GM18499 (cell line): ENCODE results near the gene SELENOM.
"Not testable (repeated sequence)": the region's sequence is repeated elsewhere in the genome, so short reads cannot be mapped to it uniquely, and the experiment has no call there.

Source experiments
- ATAC-seq: cut with Tn5 transposase; IDR thresholded peaks from one replicate; pipeline ENCODE4 v1.9.1; 2021; ENCODE audit warnings: moderate number of reproducible peaks; ENCODE audit not compliant: insufficient read depth, unreplicated experiment

SELENOM gene

GRCh38 chr22:31080848-31081649 is 26.3 kb downstream of the SELENOM start, which contains the start of gene SMTN:
SMTN (plus strand) TSS chr22:31081318; CDS start chr22:31083259, 1,941 bp downstream.
- ATAC-seq, result no peak

DNA sequence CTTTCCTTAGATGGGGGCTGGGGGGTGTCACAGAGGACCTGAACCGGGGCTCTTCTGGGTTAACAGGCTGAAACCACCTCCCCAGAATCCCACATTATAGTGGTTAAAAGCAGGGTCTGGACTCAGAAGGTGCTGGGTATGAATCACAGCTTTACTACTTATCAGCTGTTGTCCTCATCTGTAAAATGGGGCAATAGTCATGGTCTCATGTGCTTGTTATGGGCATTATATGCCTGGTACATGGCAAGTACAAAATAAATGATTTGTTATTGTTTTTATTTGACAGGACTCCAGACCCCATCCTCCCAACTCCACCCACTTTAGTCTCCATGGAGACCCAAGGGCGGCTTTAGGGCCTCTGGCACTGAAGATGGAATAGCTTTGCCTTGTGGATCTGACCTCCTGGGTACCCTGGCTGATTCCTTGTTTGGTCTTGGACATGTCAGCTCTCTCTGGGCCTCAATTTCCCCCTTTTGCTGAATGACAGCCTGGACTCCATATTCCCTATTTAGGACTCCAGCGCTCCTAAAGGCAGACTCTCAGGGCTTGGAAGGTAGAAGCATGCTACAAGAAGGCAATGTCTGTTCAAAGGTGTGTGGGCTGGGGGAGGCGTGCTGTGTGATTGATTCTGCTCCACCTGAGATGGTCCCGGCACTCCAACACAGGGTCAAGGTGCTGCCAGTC is 27.1 kb downstream of the SELENOM start:
- no peak for ATAC-seq

GRCh38 chr22:31079095-31079642 is 28.2 kb downstream of the SELENOM start:
- ATAC-seq, result no peak

DNA sequence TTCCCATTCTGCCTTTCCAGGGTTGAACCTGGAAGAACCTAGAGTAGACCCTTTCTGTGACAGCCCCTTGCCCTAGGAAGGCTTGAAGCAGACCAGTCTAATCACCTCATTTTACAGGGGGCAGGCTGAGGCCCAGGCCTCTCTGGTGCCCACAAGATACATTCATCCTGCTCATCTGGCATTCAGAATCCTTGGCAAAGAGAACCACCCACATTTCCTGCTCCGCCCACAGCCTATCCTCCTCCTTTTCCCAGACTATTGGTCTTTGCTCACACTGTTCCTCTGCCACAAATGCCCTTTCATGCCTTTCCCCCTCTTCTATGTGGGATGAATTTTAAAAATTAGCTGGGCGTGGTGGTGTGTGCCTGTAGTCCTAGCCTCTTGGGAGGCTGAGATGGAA is 29.0 kb downstream of the SELENOM start:
- ATAC-seq, result not testable (repeated sequence)

DNA sequence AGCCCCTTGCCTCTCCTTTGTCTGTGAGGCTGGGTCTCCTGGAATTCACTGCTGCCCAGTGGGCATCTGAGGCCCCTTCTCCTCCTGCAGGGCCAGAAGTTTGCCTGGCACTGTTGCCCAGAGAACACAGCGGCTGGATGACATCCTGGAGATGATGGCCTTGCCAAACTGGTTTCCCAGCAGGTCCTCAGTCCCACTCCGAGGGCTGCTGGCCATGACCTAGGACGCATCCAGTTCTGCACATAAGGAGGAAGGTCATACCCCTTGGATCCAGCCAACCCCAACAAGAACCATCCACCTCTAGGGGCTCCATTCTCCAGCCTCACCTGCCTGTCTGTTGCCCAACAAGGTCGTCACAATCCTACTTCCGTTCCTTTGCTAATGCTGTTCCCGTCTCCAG is 29.7 kb downstream of the SELENOM start:
- no peak for ATAC-seq

DNA sequence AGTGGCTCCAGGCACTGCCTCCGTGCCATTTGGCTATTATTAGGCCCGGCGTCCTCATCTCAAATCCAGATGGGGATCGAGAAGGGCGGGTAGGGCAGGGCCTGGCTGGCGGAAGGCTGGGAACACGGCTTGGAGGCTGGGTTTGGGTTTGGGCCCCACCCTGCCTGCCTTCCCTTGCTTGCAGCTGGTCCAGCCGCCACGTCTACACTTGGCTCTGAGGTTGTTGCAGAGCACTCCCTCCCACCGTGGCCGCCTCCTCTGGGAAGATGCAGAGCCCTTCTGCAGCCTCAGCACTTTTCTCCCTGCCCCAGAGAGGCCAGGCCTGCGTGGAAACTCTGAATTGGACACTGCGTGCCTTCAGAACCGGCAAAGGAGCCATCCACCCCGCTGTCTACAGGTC is 31.4 kb downstream of the SELENOM start:
- no peak for ATAC-seq

DNA sequence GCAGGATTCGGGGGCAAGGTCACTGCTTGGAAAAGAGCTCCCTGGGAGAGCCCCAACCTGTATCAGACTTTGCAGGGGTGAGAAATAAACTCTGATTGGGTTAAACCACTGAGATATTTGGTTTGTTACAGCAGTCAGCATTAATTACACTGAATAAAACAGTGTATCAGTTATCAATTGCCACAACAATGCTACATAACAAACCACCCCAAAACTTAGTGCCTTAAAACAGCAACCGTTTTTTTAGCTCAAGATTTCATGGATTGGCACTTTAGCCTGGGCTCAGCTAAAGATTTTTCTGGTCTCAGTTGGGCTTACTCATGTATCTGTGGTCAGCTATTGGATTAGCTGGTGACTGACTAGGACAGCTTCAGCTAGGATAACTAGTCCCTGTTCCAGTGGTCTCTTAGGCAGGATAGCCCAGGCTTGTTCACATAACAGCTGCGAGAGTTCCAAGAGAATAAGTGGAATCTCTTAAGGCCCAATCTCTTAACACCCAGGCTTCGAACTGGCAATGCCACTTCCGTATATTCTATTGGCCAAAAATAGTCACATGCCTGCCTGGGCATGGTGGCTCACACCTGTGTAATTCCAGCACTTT is 33.7 kb downstream of the SELENOM start:
- not testable (repeated sequence) for ATAC-seq

GRCh38 chr22:31073125-31073524 is 34.2 kb downstream of the SELENOM start:
- ATAC-seq, result not testable (repeated sequence)

GRCh38 chr22:31069691-31070314 is 37.6 kb downstream of the SELENOM start:
- not testable (repeated sequence) for ATAC-seq

DNA sequence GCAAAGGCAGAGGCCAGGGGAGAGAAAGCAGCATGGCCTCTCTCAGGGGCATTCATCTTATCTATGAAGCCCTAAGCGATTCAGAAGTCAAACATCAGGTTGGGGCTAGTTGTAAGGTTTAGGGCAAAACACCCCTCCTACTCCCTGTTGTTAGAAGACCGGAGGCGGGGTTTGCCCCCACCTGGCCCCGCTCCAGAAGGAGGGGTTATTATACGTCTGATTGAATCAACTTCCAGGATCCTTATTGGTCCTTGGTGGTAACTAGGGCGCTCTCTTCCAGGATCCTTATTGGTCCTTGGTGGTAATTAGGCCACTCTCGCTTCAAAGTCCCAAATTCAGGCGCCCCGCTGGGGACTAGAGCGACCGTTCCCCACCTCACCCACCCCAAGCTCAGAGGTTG is 38.4 kb downstream of the SELENOM start:
- ATAC-seq, result no peak

GRCh38 chr22:31064369-31064768 is 43.0 kb downstream of the SELENOM start:
- ATAC-seq, result no peak

DNA sequence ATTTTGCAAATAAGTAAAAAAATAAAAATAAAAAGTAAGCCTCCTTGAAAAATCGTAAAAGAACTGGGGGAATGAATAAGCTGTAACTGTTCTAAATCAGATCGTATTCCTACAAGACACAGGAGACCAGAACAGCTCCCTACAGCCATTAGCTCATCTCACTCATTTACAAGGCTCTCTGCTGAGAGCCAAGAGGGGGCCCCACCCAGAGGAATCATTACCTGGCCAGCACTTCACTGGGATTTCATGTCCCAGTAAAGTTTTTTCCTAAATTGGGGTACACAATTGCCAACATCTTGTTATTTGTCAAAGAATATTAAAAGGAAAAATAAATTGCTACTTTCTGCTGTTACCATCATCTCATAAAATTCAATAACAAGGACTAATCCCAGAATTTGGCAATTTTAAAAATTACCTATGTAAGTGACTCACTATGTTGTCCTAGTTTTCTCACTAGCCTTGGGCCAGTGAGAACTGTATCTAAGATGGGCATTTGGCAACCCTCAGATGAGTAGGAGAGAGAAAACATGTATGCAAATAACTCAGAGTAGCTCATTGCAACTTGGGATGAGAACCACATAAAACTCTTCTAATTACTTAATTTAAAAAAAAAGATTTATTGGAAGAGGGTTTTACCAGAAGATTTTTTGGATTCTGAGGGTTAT is 44.7 kb downstream of the SELENOM start:
- no peak for ATAC-seq

- ATAC-seq, result not testable (repeated sequence)
Observed at GRCh38 chr22:31059663-31060062, 47.7 kb downstream of the SELENOM start.

- ATAC-seq, result no peak
Observed at GRCh38 chr22:31056986-31057599, 50.3 kb downstream of the SELENOM start.

GRCh38 chr22:31055635-31056159 is 51.7 kb downstream of the SELENOM start:
- ATAC-seq, result no peak

GRCh38 chr22:31055117-31055634 is 52.2 kb downstream of the SELENOM start:
- ATAC-seq, result no peak
